ENCODE results near the gene IL24. TPM values are rescaled to one million over a fixed set of nuclear protein-coding genes. Genes with fewer than 3 reads are reported as not detected.

IL24 gene
- total and polyA plus RNA-seq, 2 donors from 2014 or later = not detected

GRCh38 chr1:206953626-206954025 lies 56.4 kb downstream of the IL24 start:
- H3K9ac ChIP-seq (ENCODE audit: low read length in 3 of 3) = peak overlapping the region in 1 of 3 donors; percentile 52
- no peaks in the 10 kb centered on the region for H3K36me3 ChIP-seq (ENCODE audit: control insufficient read depth in 2 of 3, insufficient read depth in 3 of 3, low read length in 3 of 3)
- no peak for TF ChIP-seq CTCF (IDR thresholded peaks at IDR 0.05; ENCODE audit: borderline replicate concordance, extremely low read depth, insufficient read depth)
- DNase-seq (no peak), FAIRE-seq (no peak)
- no peak overlapping the region for H3K4me3 ChIP-seq (ENCODE audit: low read length in 3 of 3)
- H3K9me3 ChIP-seq (ENCODE audit: control insufficient read depth in 2 of 3, insufficient read depth in 1 of 3, low read length in 3 of 3) = peaks cover 0 to 5% (median 0%) of the 10 kb centered on the region in 3 donors
- no peaks in the 10 kb centered on the region for H3K27me3 ChIP-seq (ENCODE audit: control insufficient read depth, insufficient read depth, low read length)
- intact Hi-C loops (cut with DNase I) = no loop called here
- peak overlapping the region; percentile 74 to 84 for H3K27ac ChIP-seq (ENCODE audit: low read depth in 2 of 2, low read length in 2 of 2)
- peaks cover 7 to 53% (median 42%) of the 10 kb centered on the region in 3 donors for H3K4me1 ChIP-seq (ENCODE audit: control insufficient read depth in 2 of 3, insufficient read depth in 2 of 3, low read depth in 1 of 3, low read length in 3 of 3)

Other genes with a start within 250 kb of the IL24 start
- gene MAPKAPK2, start 212.5 kb upstream of the IL24 start, total RNA-seq = 113 TPM
- gene MAPKAPK2, start 212.5 kb upstream of the IL24 start, polyA plus RNA-seq (ENCODE audit: insufficient read depth, low read depth, low replicate concordance) = 84.5 TPM
- gene IL19, start 126.7 kb upstream of the IL24 start, total RNA-seq = 3.6 TPM
- gene IL19, start 126.7 kb upstream of the IL24 start, polyA plus RNA-seq (ENCODE audit: insufficient read depth, low read depth, low replicate concordance) = 0.41 TPM
- 2.5 TPM for gene IL10, start 124.9 kb upstream of the IL24 start, total RNA-seq
- 0.49 TPM for gene IL10, start 124.9 kb upstream of the IL24 start, polyA plus RNA-seq (ENCODE audit: insufficient read depth, low read depth, low replicate concordance)
- gene IL20, start 31.8 kb upstream of the IL24 start, total RNA-seq = not detected
- gene IL20, start 31.8 kb upstream of the IL24 start, polyA plus RNA-seq (ENCODE audit: insufficient read depth, low read depth, low replicate concordance) = not detected
- gene FCMR, start 24.5 kb downstream of the IL24 start, total RNA-seq = 16.7 TPM
- gene FCMR, start 24.5 kb downstream of the IL24 start, polyA plus RNA-seq (ENCODE audit: insufficient read depth, low read depth, low replicate concordance) = 1.3 TPM
- 841 TPM for gene PIGR, start 49.0 kb downstream of the IL24 start, total RNA-seq
- 187 TPM for gene PIGR, start 49.0 kb downstream of the IL24 start, polyA plus RNA-seq (ENCODE audit: insufficient read depth, low read depth, low replicate concordance)
- gene FCAMR, start 73.0 kb downstream of the IL24 start, total RNA-seq = 1.8 TPM
- 34.6 TPM for gene FCAMR, start 73.0 kb downstream of the IL24 start, polyA plus RNA-seq (ENCODE audit: insufficient read depth, low read depth, low replicate concordance)
- 19.6 TPM for gene C1orf116, start 135.3 kb downstream of the IL24 start, total RNA-seq
- gene C1orf116, start 135.3 kb downstream of the IL24 start, polyA plus RNA-seq (ENCODE audit: insufficient read depth, low read depth, low replicate concordance) = 11.9 TPM
- 6.2 TPM for gene YOD1, start 153.8 kb downstream of the IL24 start, total RNA-seq
- gene YOD1, start 153.8 kb downstream of the IL24 start, polyA plus RNA-seq (ENCODE audit: insufficient read depth, low read depth, low replicate concordance) = 2.7 TPM
- 20.6 TPM for gene PFKFB2, start 155.8 kb downstream of the IL24 start, total RNA-seq
- gene PFKFB2, start 155.8 kb downstream of the IL24 start, polyA plus RNA-seq (ENCODE audit: insufficient read depth, low read depth, low replicate concordance) = 21.7 TPM
- gene C4BPB, start 191.4 kb downstream of the IL24 start, total RNA-seq = 1.3 TPM
- gene C4BPB, start 191.4 kb downstream of the IL24 start, polyA plus RNA-seq (ENCODE audit: insufficient read depth, low read depth, low replicate concordance) = 0.49 TPM
- gene C4BPA, start 206.8 kb downstream of the IL24 start, total RNA-seq = 45.7 TPM
- gene C4BPA, start 206.8 kb downstream of the IL24 start, polyA plus RNA-seq (ENCODE audit: insufficient read depth, low read depth, low replicate concordance) = not detected